HG03521 (cell line): Measurements from ENCODE around the gene BANF1.

Experiments used
- ATAC-seq: cut with Tn5 transposase; IDR thresholded peaks from one replicate; pipeline ENCODE4 v1.9.1; 2021; ENCODE audit warnings: mild to moderate bottlenecking, moderate library complexity; ENCODE audit not compliant: unreplicated experiment

Gene BANF1

DNA sequence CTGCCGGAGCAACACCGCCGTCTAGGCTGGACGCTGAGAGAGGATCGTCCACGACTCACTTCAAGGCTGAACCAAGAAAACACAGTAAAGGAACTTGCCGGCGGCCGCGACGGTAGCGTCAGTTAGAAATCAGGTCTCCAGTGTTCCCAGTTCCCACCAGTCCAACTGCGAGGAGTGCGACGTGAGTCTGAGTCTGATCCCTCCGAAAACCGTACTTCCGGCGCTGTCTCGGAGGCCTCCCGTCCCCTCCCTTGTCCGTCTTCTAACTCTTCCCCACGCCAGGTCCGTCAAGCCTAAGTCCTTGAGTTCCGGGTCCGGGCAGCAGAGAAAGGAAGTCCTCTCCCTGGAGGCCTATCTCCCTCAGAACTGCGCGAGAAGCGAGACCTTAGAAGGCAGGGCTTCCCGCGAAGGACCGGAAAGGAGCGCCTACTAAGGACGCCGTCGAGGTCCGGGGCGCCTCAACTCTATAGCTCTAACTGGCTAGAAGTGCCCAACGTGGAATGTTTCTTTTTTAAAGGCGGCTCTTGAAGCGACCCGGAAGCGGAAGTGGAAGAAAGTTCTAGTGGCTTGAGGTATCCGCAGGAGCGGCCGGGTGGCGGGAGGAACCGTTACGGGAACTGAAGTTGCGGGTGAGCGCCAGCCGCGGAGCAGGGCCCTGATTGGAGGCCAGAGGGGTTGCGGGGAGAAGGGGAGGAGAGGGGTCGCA lies at the start of gene BANF1, which contains the start of gene EIF1AD:
BANF1 (plus strand) TSS at position 562 of the 706 bp plus-strand sequence. CDS start 748 bp downstream, outside the sequence.
EIF1AD (minus strand) TSS at position 216 of the 706 bp plus-strand sequence. CDS start 1,768 bp downstream, outside the sequence.
- peak; percentile 68 for ATAC-seq

DNA sequence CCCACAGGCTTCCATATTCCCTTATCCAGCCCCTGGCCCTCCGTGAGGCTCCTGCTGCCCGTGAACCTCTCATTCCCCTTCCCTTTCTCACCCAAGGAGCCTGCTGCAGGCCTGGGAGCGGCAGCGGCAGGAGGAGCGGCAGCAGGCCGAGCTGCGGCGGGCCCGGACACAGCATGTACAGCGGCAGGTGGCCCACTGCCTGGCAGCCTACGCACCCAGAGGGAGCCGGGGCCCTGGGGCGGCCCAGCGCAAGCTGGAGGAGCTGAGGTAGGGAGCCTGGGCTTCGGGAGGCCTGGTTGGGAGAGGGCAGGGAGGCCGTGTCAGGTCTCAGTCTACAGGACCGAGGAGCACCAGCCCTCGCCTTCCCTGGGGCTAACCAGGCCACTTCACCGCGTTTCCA lies 48.8 kb upstream of the BANF1 start:
- no peak for ATAC-seq

DNA sequence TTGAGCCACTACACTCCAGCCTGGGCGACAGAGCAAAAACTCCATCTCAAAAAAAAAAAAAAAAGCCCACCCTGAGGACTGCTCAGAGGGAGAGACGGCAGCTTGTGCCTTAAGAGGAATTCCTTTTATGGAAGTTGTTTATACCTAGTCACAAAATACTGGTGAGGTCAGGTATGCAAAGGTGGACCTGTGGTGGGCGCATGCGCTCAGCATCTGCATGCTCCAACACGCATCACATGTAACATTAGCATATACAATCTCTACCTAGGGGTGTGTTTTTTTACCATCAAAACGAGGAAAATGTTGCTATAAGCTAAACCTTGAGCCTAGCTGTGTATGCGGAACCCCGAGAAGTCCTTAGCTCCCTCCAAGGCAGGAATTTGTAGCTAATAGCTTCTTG lies 47.5 kb upstream of the BANF1 start:
- no peak for ATAC-seq

DNA sequence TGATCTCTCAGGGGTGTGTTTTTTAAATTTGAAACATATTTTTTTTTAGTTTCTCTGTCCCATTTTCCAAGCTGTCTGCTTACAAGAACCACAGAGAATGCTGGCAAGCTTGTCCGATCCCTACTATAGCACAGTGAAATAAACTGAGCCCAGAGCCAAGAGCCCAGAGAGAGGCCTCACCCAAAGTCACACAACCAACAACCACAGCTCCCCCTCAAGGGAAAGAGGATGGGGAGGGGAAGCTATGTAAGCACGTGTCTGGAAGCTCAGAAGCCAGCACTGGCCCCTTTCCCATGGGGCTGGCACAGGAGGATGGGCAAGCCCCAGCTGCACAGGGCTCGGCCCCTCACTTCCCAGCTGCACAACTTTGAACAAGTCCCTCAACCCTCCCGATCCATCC lies 44.0 kb upstream of the BANF1 start:
- no peak for ATAC-seq

- no peak for ATAC-seq
These were observed 43.4 kb upstream of the BANF1 start for GRCh38 chr11:65958774-65959420.

- ATAC-seq: no peak
These were observed 41.5 kb upstream of the BANF1 start for GRCh38 chr11:65960824-65961266.

- peak; percentile 89 for ATAC-seq
These were observed 40.8 kb upstream of the BANF1 start, which contains the start of gene SART1 for GRCh38 chr11:65961267-65962140. Gene SART1 (plus strand): TSS chr11:65961734. CDS start chr11:65961781, 47 bp downstream.

GRCh38 chr11:65962141-65962564 lies 40.1 kb upstream of the BANF1 start:
- no peak for ATAC-seq

DNA sequence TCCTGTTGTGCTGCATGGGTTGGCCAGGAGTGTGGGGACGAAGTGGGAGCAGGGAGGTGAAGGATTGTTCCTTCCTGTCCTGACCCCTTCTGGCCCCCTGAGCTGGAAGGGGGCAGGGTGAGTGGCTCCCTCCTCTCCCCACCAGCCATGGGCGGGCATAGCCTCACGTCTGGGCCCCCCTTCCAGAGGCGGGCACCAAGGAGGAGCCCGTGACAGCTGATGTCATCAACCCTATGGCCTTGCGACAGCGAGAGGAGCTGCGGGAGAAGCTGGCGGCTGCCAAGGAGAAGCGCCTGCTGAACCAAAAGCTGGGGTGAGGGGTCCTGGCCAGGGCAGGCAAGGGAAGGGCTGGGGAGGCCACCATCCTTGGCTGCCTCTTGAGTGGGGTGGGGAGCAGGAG lies 37.4 kb upstream of the BANF1 start:
- no peak for ATAC-seq

DNA sequence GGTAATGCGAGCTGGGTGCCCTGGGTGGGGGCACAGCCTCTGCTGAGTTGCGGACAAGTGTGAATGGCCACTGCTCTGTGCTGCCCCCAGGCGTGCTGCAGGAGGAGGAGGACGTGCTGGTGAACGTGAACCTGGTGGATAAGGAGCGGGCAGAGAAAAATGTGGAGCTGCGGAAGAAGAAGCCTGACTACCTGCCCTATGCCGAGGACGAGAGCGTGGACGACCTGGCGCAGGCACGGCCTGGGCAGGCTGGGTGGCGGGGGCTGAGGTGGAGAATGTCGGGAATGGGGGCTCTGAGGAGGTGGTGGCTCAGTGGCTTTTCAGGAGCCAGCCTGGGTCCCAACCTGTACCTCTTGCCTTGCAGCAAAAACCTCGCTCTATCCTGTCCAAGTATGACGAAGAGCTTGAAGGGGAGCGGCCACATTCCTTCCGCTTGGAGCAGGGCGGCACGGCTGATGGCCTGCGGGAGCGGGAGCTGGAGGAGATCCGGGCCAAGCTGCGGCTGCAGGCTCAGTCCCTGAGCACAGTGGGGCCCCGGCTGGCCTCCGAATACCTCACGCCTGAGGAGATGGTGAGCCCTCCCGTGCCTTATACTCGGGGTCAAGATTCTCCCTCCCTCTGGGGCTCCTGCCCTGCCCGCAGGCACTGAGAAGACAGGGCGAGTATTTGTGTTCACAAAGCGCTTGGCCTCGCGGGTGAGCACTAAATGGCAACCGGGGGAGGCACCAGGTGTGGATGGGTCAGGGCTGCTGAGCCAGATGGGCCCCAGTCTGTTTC lies 36.1 kb upstream of the BANF1 start:
- ATAC-seq: no peak

DNA sequence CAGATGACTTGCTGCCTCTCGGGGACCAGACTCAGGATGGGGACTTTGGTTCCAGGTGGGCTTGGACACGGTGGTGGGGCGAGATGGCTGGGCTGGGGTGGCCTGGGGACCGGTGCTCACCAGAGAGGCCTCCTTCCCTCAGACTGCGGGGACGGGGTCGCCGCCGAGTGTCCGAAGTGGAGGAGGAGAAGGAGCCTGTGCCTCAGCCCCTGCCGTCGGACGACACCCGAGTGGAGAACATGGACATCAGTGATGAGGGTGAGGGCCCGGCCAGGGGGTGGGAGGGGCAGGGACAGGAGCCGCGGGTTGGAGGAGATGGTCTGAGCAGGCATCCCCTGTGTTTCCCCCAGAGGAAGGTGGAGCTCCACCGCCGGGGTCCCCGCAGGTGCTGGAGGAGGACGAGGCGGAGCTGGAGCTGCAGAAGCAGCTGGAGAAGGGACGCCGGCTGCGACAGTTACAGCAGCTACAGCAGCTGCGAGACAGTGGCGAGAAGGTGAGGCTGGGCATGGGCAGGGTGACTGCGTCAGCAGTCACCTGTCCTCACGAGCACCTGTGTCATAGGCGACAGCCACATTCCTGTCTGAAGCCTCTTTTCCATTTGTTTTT lies 34.9 kb upstream of the BANF1 start:
- no peak for ATAC-seq

DNA sequence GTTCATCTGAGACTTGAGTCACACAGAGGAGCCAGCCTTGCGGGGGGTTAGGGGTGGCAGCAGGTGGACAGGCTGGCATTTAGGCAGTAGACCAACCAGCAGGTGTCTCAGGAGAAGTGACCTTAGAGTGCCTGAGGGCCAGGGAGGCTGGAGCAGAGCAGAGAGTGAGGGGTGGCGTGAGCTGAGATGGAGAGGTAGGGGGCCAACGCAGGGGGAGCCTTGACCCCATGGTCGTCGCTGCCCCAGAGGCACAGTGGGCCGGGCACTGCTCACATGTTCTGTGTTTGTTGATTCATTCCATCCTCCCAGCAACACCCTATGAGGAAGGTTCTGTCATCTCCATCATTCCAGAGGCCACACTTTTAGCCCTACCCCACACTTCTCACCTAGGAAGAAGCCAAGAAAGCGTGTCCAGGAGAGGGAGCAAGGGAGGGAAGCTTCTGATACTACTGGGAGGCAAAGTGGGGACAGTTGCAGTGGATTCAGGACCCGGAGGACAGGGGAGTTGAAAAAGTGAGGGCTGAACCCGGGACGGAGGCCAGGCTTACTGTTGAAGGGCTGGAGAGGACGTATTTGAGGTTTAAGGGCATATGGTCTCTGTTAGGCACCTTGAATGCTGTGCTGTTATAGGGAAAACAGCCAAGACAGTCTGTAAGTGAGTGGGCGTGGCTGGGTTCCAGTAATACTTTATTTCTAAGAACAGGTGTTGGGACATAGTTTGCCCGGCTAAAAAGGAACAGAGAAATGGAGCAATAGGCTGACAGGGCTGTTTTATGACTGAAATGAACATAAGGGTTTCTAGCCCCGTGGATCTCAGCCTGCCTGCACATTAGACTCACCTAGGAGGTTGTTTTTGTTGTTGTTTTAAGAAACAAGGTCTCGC lies 33.5 kb upstream of the BANF1 start:
- ATAC-seq: no peak

- ATAC-seq: no peak
These were observed 30.2 kb upstream of the BANF1 start for GRCh38 chr11:65972116-65972515.

GRCh38 chr11:65973439-65974110 lies 28.7 kb upstream of the BANF1 start:
- ATAC-seq: no peak

GRCh38 chr11:65975771-65976170 lies 26.5 kb upstream of the BANF1 start:
- ATAC-seq: no peak

- no peak for ATAC-seq
These were observed 25.8 kb upstream of the BANF1 start for GRCh38 chr11:65976216-65977176.

- no peak for ATAC-seq
These were observed 24.5 kb upstream of the BANF1 start for GRCh38 chr11:65977621-65978390.
